Measurements from ENCODE around the gene CKLF. TPM values are rescaled to one million over a fixed set of nuclear protein-coding genes. Genes with fewer than 3 reads are reported as not detected.
"Not testable (repeated sequence)": the region's sequence is repeated elsewhere in the genome, so short reads cannot be mapped to it uniquely, and the experiment has no call there.

CKLF gene
- total RNA-seq, 1 donor from 2014 or later, result 31.8 TPM

DNA sequence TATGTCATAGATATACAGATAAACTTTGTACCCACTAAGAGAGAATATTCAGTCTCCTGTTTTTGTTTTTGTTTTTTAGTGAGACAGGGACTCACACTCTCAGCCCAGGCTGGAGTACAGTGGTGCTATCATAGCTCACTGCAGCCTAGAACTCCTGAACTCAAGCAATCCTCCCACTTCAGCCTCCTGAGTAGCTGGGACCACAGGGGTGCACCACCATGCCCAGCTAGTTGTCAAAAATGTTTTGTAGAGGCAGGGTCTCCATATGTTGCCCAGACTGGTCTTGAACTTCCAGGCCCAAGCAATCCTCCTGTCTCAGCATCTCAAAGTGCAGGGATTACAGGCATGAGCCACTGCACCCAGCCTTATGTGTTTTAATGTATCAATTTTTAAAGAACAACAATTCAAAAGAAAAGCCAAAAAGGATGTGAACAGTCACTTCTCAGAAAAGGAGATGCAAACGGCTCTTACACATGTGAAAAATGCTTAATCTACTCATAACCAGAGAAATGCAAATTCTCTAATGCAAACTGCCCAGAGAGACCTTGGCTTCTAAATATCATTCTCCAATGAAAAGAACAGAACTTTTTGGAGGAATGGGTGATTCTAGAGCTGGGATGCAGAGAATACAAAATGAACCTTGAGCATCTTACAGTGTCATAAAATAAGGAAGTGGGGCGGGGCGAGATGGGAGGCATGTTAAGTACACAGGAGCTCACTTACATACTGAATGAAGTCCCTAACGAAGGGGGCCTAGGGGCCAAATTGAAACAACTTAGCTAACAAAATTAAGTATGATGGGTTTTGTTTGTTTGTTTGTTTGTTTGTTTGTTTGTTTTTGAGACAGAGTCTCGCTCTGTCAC lies 44.8 kb downstream of the CKLF start:
- DNase-seq (ENCODE audit: low spot score), result no peak

DNA sequence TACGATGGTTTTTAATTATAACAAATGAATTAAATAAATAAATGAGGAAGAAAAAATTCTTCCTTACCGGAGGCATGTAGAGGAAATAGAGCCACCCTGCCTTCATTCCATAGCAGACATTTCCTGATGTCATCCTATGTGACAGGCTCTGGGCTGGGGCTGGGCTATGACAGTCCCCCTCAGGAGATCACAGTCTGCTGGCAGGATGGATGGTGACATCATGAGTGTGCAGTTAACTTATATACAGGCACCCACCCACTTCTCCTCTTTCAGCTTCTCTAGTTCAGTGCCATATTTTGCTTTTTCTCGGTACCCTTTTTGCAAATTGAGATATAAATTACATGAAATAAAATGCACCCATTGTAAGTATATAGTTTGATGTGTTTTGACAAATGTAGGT lies 45.7 kb downstream of the CKLF start:
- no peak for DNase-seq (ENCODE audit: low spot score)

DNA sequence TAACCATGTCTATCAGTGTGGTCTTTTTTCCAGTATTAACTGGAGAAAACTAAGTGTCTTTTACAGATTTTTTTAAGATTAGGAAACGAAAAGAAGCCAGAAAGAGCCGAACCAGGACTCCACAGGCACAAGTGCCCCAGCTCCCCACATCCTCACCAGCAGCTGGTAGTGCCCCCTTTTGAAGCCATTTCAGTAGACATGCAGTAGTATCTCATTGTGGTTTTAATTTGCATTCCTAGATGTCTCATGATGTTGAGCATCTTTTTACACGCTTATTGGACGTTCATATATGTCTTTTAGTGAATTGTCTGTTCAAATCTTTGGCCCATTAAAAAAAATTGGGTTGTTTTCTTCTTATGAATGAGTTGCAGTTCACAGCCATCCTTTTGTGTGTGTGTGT lies 47.4 kb downstream of the CKLF start:
- no peak for DNase-seq (ENCODE audit: low spot score)

DNA sequence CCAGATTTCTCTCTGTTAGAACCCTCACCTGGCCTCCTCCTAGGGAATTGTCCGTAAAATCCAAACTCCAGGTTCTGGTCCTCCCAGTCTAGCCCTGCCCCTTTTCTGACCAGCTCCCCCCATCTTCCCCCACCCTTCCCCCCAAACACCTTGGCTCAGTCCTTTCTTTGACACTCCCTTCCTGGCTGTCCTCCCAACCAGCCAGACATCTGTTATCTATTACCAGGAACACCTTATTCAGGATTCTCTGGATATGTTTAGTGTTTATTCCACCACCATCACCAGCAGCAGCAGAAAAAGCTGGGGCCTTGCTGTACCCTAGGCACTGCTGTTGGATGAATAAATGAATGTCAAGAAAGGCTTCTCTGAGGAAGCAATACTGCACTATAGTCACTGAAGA lies 48.1 kb downstream of the CKLF start:
- DNase-seq (ENCODE audit: low spot score), result no peak

DNA sequence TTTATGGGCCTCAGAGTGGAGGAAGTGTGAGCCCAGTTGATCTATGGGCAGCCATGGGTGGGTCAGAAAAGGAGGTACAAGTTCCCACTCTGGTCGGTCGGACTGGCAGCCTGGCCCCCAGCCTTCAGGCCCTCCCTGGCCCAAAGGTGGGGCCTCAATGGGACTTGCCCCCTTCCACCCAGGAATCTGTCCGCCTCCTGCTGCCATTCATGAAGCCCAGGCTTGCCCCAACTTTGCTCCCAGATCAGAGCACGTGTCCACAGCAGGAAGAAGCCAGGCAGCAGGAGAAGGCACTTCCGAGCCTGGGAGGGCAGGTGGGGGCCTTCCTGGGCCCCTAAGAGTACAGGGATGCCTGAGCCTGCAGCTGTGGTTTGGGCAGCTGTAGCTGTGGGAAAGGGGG lies 49.1 kb downstream of the CKLF start:
- DNase-seq (ENCODE audit: low spot score), result no peak

DNA sequence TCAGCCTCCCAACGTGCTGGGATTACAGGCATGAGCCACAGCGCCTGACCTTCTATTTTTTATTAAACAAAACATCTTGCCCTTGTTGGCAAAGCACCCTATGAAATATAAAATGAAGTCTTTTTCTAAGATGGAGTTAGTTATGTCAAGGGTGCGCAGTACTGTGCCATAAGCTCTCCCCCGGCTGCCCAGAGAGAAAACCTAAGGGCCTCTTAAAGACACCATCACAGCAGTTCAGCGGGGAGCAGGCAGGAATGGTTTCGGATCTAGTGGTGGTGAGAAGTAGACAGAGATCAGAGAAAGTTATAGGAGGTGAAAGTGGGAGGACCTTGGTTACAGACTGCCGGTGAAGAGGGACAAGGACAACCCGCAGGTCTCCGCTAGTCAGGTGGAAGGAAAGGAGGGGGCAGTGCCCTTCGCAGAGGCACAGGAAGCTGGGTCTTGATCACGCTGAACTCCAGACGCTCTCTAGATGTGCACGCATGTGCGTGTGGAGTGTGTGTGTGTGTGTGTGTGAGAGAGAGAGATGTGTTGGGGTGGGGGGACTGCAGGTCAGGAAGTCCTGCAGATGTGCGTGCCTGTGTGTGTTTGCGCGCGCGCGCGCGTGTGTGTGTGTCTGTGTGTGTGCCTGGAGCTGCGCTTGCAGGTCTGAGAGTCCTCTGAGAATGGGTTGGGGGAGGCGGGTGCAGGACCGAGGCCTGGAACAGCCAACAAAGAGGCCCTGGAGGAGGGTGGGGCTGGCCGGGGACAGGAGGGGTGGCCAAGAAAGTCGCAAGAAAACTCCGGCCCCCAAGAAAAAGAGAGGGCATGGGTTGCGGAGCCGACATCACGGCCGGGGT lies 51.4 kb downstream of the CKLF start:
- DNase-seq (ENCODE audit: low spot score), result peak; percentile 90

DNA sequence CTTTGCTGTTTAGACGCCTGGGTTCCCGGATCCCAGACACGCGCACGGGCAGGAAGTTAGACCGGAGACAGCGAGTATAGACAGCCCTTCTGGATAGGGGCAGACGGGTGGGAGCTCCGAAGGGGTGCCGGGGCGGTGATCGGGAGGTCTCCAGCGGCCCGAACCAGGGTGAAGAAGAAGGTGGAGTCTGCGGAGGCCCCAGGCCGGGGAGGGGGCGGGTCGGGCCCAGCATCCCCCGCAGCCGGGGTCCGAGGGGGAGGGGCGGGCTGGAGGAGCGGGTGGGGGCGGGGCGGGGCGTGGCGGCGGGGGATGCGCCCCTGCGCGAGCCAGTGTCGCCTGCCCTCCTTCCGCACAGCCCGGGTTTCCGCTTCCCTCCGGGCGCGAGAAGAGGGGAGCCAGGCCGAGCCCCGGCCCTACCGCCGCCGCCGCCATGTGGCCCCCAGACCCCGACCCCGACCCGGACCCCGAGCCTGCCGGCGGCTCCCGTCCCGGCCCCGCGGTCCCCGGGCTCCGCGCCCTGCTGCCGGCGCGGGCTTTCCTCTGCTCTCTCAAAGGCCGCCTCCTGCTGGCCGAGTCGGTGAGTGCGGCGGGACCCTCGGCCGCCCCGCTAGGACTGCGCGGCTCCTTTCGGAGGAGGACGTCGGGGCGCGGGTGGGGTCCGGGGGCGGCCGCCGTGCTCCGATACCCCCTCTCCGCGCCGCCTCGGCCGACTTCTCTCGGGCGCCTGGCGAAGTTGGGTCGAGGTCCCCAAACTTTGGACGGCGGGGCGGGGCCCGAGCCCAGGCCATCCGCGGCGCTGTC lies 52.2 kb downstream of the CKLF start, which contains the start of gene CMTM3:
TSS of gene CMTM3 (plus strand) at position 329 of the 801 bp plus-strand sequence. CDS start at position 431, 102 bp downstream.
- peak; percentile 85 for DNase-seq (ENCODE audit: low spot score)

DNA sequence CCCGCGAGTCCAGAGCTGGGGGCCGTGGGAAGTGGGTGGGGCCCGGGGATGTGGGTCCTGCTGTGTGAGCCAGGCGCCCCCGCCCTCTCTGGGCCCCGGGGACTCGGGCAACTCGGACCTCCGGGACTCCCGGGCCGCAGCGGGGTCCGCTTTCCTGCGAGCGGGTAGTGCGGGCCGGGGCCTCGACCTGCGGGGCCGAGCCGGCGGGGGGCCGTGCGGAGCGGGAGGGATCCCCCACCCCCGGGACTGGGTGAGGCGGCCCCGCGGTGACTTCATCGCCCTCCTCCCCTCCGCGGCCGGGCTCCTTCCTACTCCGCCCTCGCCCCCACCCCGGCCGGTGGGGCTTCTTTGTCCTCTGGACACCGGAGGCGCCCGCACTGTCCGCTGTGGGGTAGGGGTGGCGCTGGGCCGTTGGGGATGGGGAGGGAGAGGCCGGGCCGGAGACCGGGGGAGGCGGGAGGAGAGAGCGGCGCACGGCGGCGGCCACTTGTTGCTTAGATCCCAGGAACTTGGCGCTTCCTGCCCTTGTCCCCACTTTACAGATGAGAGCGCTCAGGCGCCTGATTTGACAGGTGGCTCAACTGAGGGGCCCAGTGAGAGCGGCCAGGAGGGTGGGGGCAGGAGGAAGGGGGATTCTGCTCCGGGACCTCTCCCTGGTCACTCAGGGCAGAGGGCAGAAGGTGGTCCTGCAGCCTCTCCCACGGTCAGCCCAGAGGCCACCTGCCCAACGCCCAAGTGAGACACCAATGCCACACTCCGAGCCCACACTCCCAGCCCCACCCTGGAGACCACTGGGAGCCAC lies 53.0 kb downstream of the CKLF start:
- peak; percentile 59 for DNase-seq (ENCODE audit: low spot score)

DNA sequence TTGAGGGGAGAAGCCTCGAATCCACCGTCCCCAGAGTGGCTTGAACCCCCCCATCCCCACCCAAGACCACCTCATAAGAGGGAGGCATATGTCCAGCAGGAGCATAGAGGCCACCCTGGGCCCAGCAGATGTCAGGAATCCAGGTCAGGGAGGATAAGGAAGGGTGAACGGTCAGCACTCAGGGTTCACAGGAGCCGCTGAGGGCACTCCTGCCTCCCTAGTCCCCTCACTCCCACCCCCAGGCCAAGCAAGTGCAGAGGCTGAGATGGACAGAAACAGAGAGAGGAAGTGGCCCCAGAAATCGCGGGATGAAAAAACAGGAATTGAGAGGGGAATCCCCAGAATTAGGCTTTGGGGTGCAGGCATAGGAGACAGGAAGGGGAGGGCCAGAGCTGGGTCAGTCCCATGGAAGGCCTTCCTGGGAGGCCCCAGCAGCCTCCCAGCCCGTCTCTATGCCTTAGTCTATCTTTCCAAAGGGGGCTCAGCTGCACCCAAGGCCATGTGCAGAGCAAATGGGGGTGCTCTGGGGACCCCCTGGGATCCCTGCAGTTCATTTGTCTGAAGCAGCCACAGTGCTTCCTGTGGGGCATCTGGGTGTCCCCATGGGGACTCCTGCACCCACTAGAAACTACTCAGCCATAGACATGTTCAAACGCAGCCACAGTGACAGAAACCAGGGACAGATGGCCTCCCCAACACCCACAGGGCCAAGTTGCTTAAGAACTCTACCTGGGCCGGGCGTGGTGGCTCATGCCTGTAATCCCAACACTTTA lies 53.8 kb downstream of the CKLF start:
- DNase-seq (ENCODE audit: low spot score), result no peak

DNA sequence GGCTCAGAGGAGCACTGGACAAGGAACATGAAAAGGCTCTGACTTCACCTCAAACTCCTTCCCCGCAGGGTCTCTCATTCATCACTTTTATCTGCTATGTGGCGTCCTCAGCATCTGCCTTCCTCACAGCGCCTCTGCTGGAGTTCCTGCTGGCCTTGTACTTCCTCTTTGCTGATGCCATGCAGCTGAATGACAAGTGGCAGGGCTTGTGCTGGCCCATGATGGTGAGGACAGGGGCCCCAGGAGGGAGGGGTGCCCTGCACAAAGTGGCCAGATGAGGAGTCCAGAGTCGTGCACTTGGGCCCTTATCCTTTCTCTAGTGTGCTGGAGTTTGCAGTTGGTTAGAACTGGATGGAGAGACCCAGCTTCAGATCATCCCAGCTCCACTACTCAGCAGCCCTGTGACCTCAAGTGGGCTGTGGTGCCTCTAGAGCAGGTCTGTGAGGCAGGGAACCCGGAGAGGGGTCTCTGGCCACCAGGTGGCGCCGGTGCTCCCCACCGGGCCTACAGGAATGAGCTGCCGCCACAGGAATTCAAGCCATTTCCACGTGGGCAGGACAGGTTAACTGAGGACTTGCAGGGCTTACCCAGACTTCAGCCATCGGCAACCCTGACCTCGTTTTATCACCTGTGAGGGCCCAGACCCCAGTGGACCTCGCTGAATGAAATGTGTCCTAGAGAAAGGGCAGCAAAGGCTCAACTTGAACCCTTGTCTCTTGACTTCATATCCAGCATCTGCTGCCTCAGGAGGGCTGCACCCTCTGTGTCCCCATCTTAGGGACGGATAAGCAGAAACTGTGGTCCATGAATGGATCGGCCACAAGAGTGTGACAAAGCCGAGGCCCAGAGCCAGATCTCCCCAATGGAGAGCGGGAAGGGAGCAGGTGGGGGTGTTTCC lies 56.1 kb downstream of the CKLF start:
- DNase-seq (ENCODE audit: low spot score), result peak; percentile 83

DNA sequence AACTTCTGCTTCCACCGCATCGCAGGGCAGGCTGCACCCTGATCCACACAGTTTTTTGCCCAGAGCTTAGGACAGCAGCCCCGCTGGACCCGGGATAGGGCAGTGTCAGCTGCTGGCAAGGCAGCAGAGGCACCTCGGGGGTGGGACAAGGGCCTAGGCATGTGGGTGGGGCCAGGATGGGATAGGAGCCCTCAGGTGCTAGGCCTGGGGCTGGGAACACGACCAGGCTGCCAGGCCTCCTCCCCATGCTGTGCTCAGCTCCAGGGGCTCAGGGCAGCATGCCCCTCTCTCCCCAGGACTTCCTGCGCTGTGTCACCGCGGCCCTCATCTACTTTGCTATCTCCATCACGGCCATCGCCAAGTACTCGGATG lies 56.7 kb downstream of the CKLF start:
- no peak for DNase-seq (ENCODE audit: low spot score)

DNA sequence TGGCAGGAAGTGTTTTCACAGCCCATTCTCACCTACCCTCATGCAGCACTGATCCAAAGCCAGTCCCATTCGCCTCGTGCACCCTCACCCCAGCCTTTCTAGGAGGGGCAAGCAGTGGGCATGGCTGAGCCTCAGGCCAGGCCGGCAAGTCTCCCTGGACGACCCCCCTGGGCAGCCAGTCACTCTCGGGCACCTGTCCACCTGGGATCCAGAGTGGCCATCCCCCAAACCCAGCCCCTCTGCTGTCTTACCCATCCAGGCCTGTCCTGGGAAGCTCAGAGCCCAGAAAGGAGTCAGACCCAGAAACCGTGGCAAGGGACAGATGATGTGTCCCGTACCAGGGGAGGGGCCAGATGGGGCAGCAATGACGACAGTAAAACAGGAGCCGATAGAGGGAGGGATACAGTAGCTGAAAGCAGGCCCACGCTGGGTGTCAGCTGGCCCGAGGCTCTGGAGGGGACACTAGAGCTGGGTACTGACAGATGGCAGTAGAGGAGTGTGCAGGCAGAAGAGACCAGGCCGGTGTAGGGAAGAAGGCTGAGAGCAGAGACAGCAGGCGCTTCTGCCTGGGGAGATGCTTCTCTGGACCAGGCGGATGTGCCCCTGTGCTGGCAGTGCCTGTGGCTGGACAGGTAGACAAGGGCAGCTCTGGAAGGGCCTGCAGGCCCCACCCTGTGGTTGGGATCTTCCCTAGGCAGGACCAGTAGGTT lies 57.9 kb downstream of the CKLF start:
- DNase-seq (ENCODE audit: low spot score), result no peak

DNA sequence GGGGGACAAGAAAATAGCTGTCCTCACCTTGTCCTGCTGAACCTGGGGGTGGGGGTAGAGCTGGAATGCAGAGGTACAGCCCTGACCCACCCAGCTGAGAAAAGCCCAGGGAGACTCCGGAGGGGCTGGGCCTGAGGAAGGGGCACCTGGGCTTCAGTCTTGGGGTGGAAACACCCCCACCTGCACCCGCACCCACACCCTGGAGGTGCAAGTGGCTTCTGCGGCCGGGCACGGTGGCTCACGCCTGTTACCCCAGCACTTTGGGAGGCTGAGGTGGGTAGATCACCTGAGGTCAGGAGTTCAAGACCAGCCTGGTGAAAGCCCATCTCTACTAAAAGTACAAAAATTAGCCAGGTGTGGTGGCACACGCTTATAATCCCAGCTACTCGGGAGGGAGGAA lies 59.5 kb downstream of the CKLF start:
- DNase-seq (ENCODE audit: low spot score), result not testable (repeated sequence)

DNA sequence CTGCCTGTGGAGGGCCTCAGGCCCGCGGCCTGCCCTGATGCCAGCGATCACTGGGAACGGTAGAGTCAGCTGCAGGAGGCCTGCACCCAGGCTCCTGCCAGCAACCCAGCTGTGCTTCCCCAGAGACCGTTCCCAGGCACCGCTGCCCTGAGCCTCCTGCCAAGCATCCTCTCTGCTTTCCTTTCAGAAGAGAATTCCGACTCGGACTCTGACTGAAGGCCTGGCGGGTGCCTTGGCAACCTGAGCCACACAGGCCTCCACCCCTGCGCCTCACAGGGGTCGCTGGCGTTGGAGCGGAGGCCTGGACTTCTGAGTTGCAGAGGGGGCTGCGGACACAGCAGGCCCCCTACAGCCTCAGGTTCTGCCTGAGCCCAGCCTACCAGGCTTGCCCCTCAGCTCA lies 60.0 kb downstream of the CKLF start:
- no peak for DNase-seq (ENCODE audit: low spot score)

DNA sequence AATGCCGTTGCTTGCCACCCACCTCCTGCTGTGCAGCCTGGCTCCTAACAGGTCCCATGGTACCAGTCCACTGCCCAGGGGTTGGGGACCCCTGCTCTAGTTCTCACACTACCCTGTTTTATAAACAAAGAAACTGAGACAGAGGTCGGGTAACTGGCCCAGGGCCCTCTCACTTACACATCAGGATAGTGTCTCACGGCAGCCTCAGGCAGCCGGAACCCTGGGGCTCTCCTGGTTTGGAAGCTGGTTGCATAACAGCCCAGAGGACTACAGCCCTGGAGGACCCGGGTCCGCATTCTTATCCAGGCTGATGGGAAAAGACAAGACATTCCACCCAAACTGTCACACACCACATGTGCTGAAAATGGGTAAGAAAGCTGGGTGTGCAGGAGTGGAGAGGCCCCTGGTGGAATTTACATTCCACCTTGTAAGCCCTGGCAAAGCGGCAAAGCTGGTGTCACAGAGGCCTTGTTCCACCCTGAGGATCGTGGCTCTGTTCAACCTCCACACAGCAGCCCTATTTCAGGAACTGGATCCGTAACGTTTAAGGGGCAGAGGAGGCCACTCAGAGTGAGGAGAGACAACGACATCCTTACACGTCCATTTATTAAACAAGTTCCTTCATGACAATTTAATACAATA lies 61.9 kb downstream of the CKLF start:
- DNase-seq (ENCODE audit: low spot score), result no peak

Measured in umbilical cord (tissue), 2 donors.